ACC112 (cell line): ENCODE data around the gene DDX41.
"Not testable (repeated sequence)": the region's sequence is repeated elsewhere in the genome, so short reads cannot be mapped to it uniquely, and the experiment has no call there.

Source experiments
- H2AFZ ChIP-seq: fragments of 200-600 bp; sonication (generic); one replicate; pipeline ENCODE4 v1.6.0; 2017; ENCODE audit warnings: antibody characterized with exemption, low read length; ENCODE audit not compliant: unreplicated experiment
- H3K27ac ChIP-seq: fragments of 200-600 bp; sonication (generic); 2 replicates; pipeline ENCODE4 v1.5.1; 2014; ENCODE audit warnings: low read depth, mild to moderate bottlenecking, antibody characterized with exemption, low read length, moderate library complexity
- H3K27me3 ChIP-seq: fragments of 200-600 bp; sonication (generic); 2 replicates; pipeline ENCODE4 v1.6.1; 2014; ENCODE audit warnings: mild to moderate bottlenecking, antibody characterized with exemption, low read length, moderate library complexity, mixed read lengths; ENCODE audit not compliant: insufficient read depth
- H3K36me3 ChIP-seq: fragments of 200-600 bp; sonication (generic); 2 replicates; pipeline ENCODE4 v1.6.1; 2016; ENCODE audit warnings: mild to moderate bottlenecking, antibody characterized with exemption, low read length, moderate library complexity, mixed read lengths; ENCODE audit not compliant: insufficient read depth
- H3K4me1 ChIP-seq: fragments of 200-600 bp; sonication (generic); one replicate; pipeline ENCODE4 v1.6.1; 2016; ENCODE audit warnings: low read length, mixed read lengths; ENCODE audit not compliant: insufficient read depth, unreplicated experiment, control insufficient read depth
- H3K4me3 ChIP-seq: fragments of 200-600 bp; sonication (generic); 2 replicates; pipeline ENCODE4 v1.5.1; 2014; ENCODE audit warnings: mild to moderate bottlenecking, low read depth, low read length
- H3K79me2 ChIP-seq: fragments of 200-600 bp; sonication (generic); one replicate; pipeline ENCODE4 v1.6.0; 2016; ENCODE audit warnings: low read length; ENCODE audit not compliant: control insufficient read depth, unreplicated experiment, insufficient read depth

DDX41 gene

GRCh38 chr5:177537389-177538361, 20.9 kb upstream of the DDX41 start:
- Histone ChIP-seq H3K79me2 (peaks cover 51% of the 10 kb centered on the region), H2AFZ (no peak overlapping the region), H3K27ac (peak overlapping the region; percentile 91), H3K4me1 (peaks cover 33% of the 10 kb centered on the region), H3K4me3 (peak overlapping the region; percentile 33; the same call in 1 of the 2 replicates), H3K27me3 (no peaks in the 10 kb centered on the region), H3K36me3 (peaks cover 10% of the 10 kb centered on the region; the same call in 1 of the 2 replicates)

GRCh38 chr5:177536386-177536785, 19.6 kb upstream of the DDX41 start:
- Histone ChIP-seq H3K79me2 (peaks cover 39% of the 10 kb centered on the region), H2AFZ (no peak overlapping the region), H3K27ac (no peak overlapping the region), H3K27me3 (no peaks in the 10 kb centered on the region), H3K4me3 (no peak overlapping the region), H3K4me1 (peaks cover 33% of the 10 kb centered on the region), H3K36me3 (peaks cover 5% of the 10 kb centered on the region; the same call in 1 of the 2 replicates)

- H3K4me1 ChIP-seq, result peaks cover 33% of the 10 kb centered on the region
- no peaks in the 10 kb centered on the region for H3K27me3 ChIP-seq
- peaks cover 5% of the 10 kb centered on the region; the same call in 1 of the 2 replicates for H3K36me3 ChIP-seq
- H3K27ac ChIP-seq, result no peak overlapping the region
- H3K79me2 ChIP-seq, result peaks cover 29% of the 10 kb centered on the region
- H2AFZ ChIP-seq, result no peak overlapping the region
- no peak overlapping the region for H3K4me3 ChIP-seq
Observed at GRCh38 chr5:177535125-177535524, 18.4 kb upstream of the DDX41 start.

GRCh38 chr5:177534433-177534832, 17.7 kb upstream of the DDX41 start:
- not testable (repeated sequence) for H3K4me3 ChIP-seq, H2AFZ ChIP-seq, H3K36me3 ChIP-seq, H3K27ac ChIP-seq, H3K27me3 ChIP-seq
- Histone ChIP-seq H3K79me2 (peaks cover 29% of the 10 kb centered on the region), H3K4me1 (peaks cover 28% of the 10 kb centered on the region)

- H3K27me3 ChIP-seq, result no peaks in the 10 kb centered on the region
- H3K27ac ChIP-seq, result no peak overlapping the region
- H2AFZ ChIP-seq, result no peak overlapping the region
- no peaks in the 10 kb centered on the region for H3K36me3 ChIP-seq
- no peak overlapping the region for H3K4me3 ChIP-seq
- no peaks in the 10 kb centered on the region for H3K4me1 ChIP-seq
- H3K79me2 ChIP-seq, result peaks cover 21% of the 10 kb centered on the region
Observed at GRCh38 chr5:177531209-177531940, 14.6 kb upstream of the DDX41 start.

GRCh38 chr5:177530638-177531037, 13.9 kb upstream of the DDX41 start:
- Histone ChIP-seq H3K4me1 (no peaks in the 10 kb centered on the region), H3K27me3 (no peaks in the 10 kb centered on the region), H3K27ac (no peak overlapping the region), H2AFZ (no peak overlapping the region), H3K36me3 (no peaks in the 10 kb centered on the region; the same call in 1 of the 2 replicates), H3K79me2 (peaks cover 16% of the 10 kb centered on the region), H3K4me3 (no peak overlapping the region)

GRCh38 chr5:177529247-177530203, 12.8 kb upstream of the DDX41 start:
- H3K27ac ChIP-seq, result no peak overlapping the region
- no peaks in the 10 kb centered on the region for H3K27me3 ChIP-seq
- no peak overlapping the region for H3K4me3 ChIP-seq
- H3K4me1 ChIP-seq, result no peaks in the 10 kb centered on the region
- H2AFZ ChIP-seq, result no peak overlapping the region
- no peaks in the 10 kb centered on the region; the same call in 1 of the 2 replicates for H3K36me3 ChIP-seq
- peaks cover 6% of the 10 kb centered on the region for H3K79me2 ChIP-seq

- Histone ChIP-seq H3K27ac (no peak overlapping the region), H2AFZ (no peak overlapping the region), H3K36me3 (no peaks in the 10 kb centered on the region; the same call in 1 of the 2 replicates), H3K4me1 (no peaks in the 10 kb centered on the region), H3K4me3 (no peak overlapping the region), H3K79me2 (no peaks in the 10 kb centered on the region), H3K27me3 (no peaks in the 10 kb centered on the region)
Observed at GRCh38 chr5:177528631-177529030, 11.9 kb upstream of the DDX41 start.

- no peak overlapping the region for H3K27ac ChIP-seq
- no peaks in the 10 kb centered on the region for H3K79me2 ChIP-seq
- no peak overlapping the region for H2AFZ ChIP-seq
- H3K4me1 ChIP-seq, result no peaks in the 10 kb centered on the region
- H3K4me3 ChIP-seq, result no peak overlapping the region
- H3K27me3 ChIP-seq, result no peaks in the 10 kb centered on the region
- no peaks in the 10 kb centered on the region; the same call in 1 of the 2 replicates for H3K36me3 ChIP-seq
Observed at GRCh38 chr5:177527595-177527994, 10.8 kb upstream of the DDX41 start.

- Histone ChIP-seq H3K79me2 (no peaks in the 10 kb centered on the region), H3K27me3 (no peaks in the 10 kb centered on the region), H3K36me3 (peaks cover 2% of the 10 kb centered on the region; the same call in 1 of the 2 replicates), H3K4me1 (no peaks in the 10 kb centered on the region), H3K27ac (no peak overlapping the region), H3K4me3 (no peak overlapping the region), H2AFZ (no peak overlapping the region)
Observed at GRCh38 chr5:177526791-177527190, 10.0 kb upstream of the DDX41 start.
